DOHH2 (cell line): ENCODE measurements around the gene NAP1L4.

Experiments
- H3F3A ChIP-seq: fragments of 200-600 bp; sonication (generic), shearing (Covaris generic); 2 replicates; pipeline ENCODE4 v1.6.0; 2016; ENCODE audit warnings: antibody characterized with exemption, mild to moderate bottlenecking; ENCODE audit not compliant: control insufficient read depth, insufficient read depth
- H3K27ac ChIP-seq: fragments of 200-600 bp; sonication (generic); 2 replicates; pipeline ENCODE4 v1.5.1; 2014; ENCODE audit warnings: low read depth, mild to moderate bottlenecking, low read length, moderate library complexity
- H3K27me3 ChIP-seq: fragments of 200-600 bp; sonication (generic); 2 replicates; pipeline ENCODE4 v1.6.1; 2014; ENCODE audit warnings: mild to moderate bottlenecking, low read length, mixed read lengths; ENCODE audit not compliant: control insufficient read depth
- H3K36me3 ChIP-seq: fragments of 200-600 bp; sonication (generic); 2 replicates; pipeline ENCODE4 v1.6.1; 2014; ENCODE audit warnings: mild to moderate bottlenecking, low read length, moderate library complexity, mixed read lengths; ENCODE audit not compliant: control insufficient read depth
- H3K4me1 ChIP-seq: fragments of 200-600 bp; sonication (generic); 2 replicates; pipeline ENCODE4 v1.6.1; 2014; ENCODE audit warnings: mild to moderate bottlenecking, low read length, mixed read lengths; ENCODE audit not compliant: control insufficient read depth
- H3K4me2 ChIP-seq: fragments of 200-600 bp; sonication (generic); 2 replicates; pipeline ENCODE4 v1.6.0; 2014; ENCODE audit warnings: mild to moderate bottlenecking, low read length, moderate library complexity
- H3K4me3 ChIP-seq: fragments of 200-600 bp; sonication (generic); 2 replicates; pipeline ENCODE4 v1.5.1; 2014; ENCODE audit warnings: mild to moderate bottlenecking, low read length, mixed read lengths
- H3K79me2 ChIP-seq: fragments of 200-600 bp; sonication (generic); 2 replicates; pipeline ENCODE4 v1.6.1; 2014; ENCODE audit warnings: mild to moderate bottlenecking, low read length, mixed read lengths; ENCODE audit not compliant: control insufficient read depth
- H3K9me2 ChIP-seq: fragments of 200-600 bp; sonication (generic); replicated peaks from 2 replicates; pipeline ENCODE4 v1.6.1; 2014; ENCODE audit warnings: mild to moderate bottlenecking, low read length, mixed read lengths; ENCODE audit not compliant: control insufficient read depth
- H3K9me3 ChIP-seq: fragments of 200-600 bp; sonication (generic); 2 replicates; pipeline ENCODE4 v1.6.1; 2014; ENCODE audit warnings: antibody characterized with exemption, low read length, mixed read lengths; ENCODE audit not compliant: control insufficient read depth, insufficient read depth
- H4K20me1 ChIP-seq: fragments of 200-600 bp; sonication (generic); 2 replicates; pipeline ENCODE4 v1.6.0; 2014; ENCODE audit warnings: low read depth, mild to moderate bottlenecking, antibody characterized with exemption, low read length, moderate library complexity; ENCODE audit not compliant: control insufficient read depth, insufficient read depth
- EZH2phosphoT487 ChIP-seq: fragments of 200-600 bp; sonication (generic); IDR thresholded peaks from 2 replicates; pipeline ENCODE4 v1.6.1; 2017; ENCODE audit warnings: borderline replicate concordance, mild to moderate bottlenecking, antibody characterized with exemption, low read length, moderate library complexity, mixed read lengths
- TF ChIP-seq, protein P1 (sequence below): fragments of 200-600 bp; sonication (generic); IDR thresholded peaks from one replicate; pipeline ENCODE4 v1.5.1; 2014; ENCODE audit warnings: antibody characterized with exemption, mild to moderate bottlenecking, low read depth, low read length; ENCODE audit not compliant: poor library complexity, severe bottlenecking

NAP1L4 gene

DNA sequence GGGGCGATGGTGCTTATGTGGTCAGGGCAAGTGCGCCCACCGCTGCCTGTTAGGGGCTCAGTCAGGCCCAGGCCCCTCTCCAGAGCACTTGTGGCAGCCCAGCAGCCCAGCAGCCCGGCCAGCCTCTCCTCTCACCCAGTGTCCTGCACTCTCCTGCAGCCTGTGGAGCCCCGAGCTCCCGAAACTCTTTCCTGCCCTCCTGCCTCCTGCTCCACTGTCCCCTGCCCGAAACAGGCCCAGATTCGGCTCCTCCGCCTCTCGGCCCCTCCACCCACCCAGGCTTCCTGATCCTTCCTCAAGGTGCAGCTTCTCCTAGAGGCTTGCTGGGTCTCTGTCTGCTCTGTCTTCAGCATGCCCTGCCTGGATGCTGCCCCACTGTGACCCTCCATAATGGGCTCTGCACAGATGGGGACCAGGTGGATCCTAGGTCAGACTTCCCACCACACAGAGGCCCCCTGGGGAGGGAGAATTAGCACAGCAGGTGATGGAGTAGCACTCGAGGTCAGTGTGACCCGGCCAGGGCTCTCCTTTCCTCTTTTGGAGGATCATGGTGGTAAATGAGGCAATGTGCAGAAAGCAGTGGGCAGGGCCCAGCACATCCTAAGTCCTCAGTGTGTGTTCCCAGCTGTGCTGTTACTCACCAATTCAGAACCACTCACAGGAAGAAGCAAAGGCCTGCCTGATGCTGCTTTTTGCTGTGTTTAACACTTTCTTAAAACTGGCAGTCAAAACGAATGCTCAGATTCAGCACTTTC, 18.6 kb upstream of the NAP1L4 start:
- no peaks in the 10 kb centered on the region for H3K79me2 ChIP-seq
- TF ChIP-seq, protein P1, sequence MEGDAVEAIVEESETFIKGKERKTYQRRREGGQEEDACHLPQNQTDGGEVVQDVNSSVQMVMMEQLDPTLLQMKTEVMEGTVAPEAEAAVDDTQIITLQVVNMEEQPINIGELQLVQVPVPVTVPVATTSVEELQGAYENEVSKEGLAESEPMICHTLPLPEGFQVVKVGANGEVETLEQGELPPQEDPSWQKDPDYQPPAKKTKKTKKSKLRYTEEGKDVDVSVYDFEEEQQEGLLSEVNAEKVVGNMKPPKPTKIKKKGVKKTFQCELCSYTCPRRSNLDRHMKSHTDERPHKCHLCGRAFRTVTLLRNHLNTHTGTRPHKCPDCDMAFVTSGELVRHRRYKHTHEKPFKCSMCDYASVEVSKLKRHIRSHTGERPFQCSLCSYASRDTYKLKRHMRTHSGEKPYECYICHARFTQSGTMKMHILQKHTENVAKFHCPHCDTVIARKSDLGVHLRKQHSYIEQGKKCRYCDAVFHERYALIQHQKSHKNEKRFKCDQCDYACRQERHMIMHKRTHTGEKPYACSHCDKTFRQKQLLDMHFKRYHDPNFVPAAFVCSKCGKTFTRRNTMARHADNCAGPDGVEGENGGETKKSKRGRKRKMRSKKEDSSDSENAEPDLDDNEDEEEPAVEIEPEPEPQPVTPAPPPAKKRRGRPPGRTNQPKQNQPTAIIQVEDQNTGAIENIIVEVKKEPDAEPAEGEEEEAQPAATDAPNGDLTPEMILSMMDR = no peak
- TF ChIP-seq EZH2phosphoT487 = no peak
- no peaks in the 10 kb centered on the region for H3K9me2 ChIP-seq
- no peak overlapping the region for H3K27ac ChIP-seq
- peaks cover 50% of the 10 kb centered on the region for H3K36me3 ChIP-seq
- no peak overlapping the region for H3K4me3 ChIP-seq
- H3K27me3 ChIP-seq = no peaks in the 10 kb centered on the region
- no peak overlapping the region for H3K4me2 ChIP-seq
- peaks cover 12% of the 10 kb centered on the region for H3K4me1 ChIP-seq
- no peaks in the 10 kb centered on the region; the same call in 1 of the 2 replicates for H4K20me1 ChIP-seq
- H3F3A ChIP-seq = no peaks in the 10 kb centered on the region
- H3K9me3 ChIP-seq = no peaks in the 10 kb centered on the region

DNA sequence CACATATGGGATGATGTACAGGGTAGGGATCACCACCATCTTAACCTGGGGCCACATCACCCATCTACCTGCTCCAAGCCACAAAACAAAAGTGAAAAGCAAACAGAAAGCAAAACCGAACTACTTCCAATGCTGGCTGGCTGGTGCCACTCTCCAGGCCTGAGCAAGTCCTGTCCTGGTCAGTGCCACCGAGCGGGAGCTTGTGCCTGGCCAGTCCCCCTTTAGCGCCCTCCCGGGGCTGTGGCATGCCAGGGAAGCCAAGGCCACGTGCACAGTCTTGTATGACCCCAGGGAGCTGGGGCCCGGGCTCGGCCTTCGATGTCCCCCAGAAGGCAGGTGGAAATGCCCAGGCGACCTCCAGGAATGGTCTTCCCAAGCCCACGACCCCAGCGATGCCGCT, 17.9 kb upstream of the NAP1L4 start:
- TF ChIP-seq, protein P1 = no peak
- no peak for TF ChIP-seq EZH2phosphoT487
- H3K4me3 ChIP-seq = no peak overlapping the region
- no peaks in the 10 kb centered on the region for H3K79me2 ChIP-seq
- H3K27ac ChIP-seq = no peak overlapping the region
- H4K20me1 ChIP-seq = no peaks in the 10 kb centered on the region; the same call in 1 of the 2 replicates
- H3K4me1 ChIP-seq = peaks cover 12% of the 10 kb centered on the region
- H3K27me3 ChIP-seq = no peaks in the 10 kb centered on the region
- H3K9me3 ChIP-seq = no peaks in the 10 kb centered on the region
- H3F3A ChIP-seq = no peaks in the 10 kb centered on the region
- peaks cover 44% of the 10 kb centered on the region for H3K36me3 ChIP-seq
- no peak overlapping the region for H3K4me2 ChIP-seq
- no peaks in the 10 kb centered on the region for H3K9me2 ChIP-seq

DNA sequence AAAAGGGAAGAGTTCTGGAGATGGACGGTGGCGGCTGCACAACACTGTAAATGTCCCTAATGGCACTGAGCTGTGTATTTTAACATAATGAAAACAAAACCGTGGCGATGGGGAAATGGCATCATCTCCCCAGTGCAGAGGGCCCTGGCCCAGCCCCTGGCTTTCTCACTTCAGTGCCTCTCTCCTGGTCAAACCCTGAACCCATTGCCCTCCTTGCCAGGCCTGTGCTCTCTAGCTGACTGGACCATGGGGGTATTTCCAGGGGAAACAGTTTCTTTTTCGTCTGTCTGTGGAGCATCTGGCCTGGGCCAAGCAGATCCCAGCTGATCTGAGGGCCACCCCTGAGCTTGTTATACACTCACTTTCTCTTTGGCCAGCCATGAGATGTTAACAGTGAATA, 17.4 kb upstream of the NAP1L4 start:
- Histone ChIP-seq H3K9me2 (no peaks in the 10 kb centered on the region), H3K27ac (no peak overlapping the region), H3K9me3 (no peaks in the 10 kb centered on the region), H3K4me1 (peaks cover 8% of the 10 kb centered on the region), H3K4me3 (no peak overlapping the region), H3K79me2 (no peaks in the 10 kb centered on the region), H3F3A (no peaks in the 10 kb centered on the region), H3K27me3 (no peaks in the 10 kb centered on the region), H4K20me1 (no peaks in the 10 kb centered on the region; the same call in 1 of the 2 replicates), H3K36me3 (peaks cover 41% of the 10 kb centered on the region), H3K4me2 (no peak overlapping the region)
- no peak for TF ChIP-seq EZH2phosphoT487
- TF ChIP-seq, protein P1 = no peak
